ENCODE data around the gene IFT20.

IFT20 gene

GRCh38 chr17:28334666-28335200 lies 539 bp downstream of the IFT20 start:
- no peak for DNase-seq

- DNase-seq: no peak
These were observed 1.1 kb downstream of the IFT20 start for GRCh38 chr17:28334171-28334570.

DNA sequence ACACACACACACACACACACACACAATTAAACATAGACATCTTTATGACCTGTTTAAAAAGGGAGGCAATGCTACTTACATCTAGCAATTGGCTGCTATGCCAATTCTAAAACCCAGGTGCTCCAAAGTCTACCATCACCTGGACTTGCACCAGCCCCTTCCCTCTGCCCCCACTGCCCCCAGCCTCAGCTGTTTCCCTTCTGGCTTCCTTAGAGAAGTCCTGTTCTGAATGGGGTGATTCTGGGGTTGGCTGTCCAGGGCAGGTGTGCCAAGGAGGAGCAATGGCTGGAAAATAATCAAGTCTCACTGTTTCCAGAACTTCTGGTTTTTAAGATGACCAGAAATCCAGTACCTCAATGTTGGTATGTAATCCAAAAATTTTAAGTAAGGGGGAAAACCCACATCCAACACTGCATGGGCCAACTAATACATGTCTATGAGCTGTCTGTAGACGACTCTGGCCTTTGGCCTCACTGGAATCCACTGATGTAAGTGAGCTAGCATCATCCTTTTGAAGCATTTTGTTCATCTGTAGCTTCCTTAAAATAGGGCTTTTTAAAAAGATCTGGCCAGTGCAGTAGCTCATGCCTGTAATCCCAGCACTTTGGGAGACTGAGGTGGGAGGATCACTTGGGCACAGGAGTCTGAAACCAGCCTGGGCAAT lies 2.1 kb downstream of the IFT20 start:
- DNase-seq: no peak

- DNase-seq: no peak
These were observed 3.3 kb downstream of the IFT20 start for GRCh38 chr17:28331891-28332420.

DNA sequence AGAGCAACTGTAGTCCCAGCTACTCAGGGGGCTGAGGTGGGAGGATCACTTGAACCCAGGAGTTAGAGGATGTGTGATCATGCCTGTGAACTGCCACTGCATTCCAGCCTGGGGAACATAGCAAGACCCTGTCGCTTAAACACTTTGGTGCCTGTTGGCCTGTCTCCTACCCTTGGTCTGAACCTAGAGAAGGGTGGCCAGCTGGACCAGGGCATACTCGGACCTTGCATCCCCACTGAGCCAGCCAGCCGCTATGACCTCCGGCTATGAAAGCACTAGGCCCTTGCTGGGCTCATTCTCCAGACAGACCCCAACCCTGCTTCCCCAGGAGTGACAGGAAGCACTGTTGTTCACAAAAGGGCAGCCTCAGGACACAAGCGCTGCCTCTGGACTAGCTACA lies 4.6 kb downstream of the IFT20 start:
- no peak for DNase-seq

DNA sequence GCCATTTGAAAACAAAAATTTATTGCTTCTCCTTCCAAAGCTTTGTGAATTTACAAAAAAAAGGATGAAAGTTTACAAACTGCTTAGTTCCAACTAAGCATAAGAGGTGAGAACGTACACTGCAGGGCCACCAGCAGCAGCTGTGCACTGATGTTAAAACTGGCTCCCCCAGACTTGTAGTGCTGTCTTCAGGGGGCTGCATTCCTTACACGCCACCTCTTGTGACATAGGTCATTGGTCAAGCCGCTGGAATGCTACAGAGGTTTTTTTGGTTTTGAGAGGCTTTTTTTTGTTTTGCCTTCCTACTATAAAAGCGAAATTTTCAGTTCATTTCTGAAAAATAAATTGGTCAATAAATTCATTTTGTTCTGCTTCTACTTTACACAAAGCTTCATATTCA lies 6.9 kb downstream of the IFT20 start:
- DNase-seq: no peak

DNA sequence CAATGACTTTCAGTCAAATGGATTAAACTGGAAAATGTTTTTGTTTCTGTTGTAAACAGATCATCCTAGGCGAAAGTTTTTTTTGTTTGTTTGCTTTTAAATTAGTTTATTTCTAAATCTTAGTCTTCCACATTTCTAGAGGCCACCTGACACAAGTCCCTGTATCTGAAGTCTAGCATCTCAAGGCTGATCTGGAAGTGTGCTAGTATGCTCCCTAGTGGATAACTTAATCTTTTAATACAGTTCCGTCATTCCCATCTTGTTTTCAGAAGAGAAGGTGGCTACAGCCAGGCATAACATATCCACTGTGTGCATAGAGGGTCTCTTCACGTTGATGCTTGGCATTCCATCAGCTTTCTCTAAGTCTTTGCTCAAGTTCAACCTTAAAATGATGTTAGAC lies 7.6 kb downstream of the IFT20 start:
- no peak for DNase-seq

DNA sequence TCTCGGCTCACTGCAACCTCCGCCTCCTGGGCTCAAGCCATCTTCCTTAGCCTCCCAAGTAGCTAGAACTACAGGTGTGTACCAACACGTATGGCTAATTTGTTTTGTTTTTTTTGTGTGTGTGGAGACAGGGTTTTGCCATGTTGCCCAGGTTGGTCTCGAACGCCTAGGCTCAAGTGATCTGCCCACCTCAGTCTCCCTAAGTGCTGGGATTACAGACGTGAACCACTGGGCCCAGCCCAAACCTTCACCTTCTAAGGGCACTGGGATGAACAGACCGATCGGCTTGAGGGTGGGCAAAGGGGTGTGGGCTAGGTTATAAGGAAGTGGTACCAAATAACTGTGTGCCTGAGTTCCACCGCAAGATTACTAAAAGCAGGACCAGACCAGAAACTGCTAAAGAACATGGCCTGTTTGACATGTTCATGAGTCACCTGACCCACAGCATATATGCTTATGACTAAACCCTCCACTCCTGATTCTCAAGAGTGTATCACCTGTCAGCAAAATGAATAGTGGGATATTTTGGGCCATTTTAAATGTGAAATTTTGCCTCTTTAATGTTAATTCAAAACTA lies 8.2 kb downstream of the IFT20 start:
- DNase-seq: no peak

- DNase-seq: no peak
These were observed 9.2 kb downstream of the IFT20 start for GRCh38 chr17:28326114-28326513.

DNA sequence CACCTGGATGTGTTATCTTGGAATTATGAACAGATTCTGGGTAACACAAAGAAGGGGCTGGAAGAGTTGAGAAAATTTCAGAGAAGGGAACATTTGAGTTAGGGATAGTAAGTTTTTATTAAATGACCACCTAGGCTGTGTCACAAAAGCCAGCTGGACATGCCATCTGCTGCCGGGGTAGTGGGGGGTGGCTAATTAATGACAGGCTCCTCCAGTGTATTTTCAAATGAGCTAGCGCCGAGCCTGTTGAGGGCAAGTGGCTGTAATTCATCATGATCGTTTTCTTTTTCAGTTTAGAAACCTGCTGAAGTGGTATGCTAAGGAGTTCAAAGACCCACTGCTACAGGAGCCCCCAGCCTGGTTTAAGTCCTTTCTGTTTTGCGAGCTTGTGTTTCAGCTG lies 10.1 kb downstream of the IFT20 start:
- DNase-seq: no peak

GRCh38 chr17:28324781-28325180 lies 10.5 kb downstream of the IFT20 start:
- no peak for DNase-seq

DNA sequence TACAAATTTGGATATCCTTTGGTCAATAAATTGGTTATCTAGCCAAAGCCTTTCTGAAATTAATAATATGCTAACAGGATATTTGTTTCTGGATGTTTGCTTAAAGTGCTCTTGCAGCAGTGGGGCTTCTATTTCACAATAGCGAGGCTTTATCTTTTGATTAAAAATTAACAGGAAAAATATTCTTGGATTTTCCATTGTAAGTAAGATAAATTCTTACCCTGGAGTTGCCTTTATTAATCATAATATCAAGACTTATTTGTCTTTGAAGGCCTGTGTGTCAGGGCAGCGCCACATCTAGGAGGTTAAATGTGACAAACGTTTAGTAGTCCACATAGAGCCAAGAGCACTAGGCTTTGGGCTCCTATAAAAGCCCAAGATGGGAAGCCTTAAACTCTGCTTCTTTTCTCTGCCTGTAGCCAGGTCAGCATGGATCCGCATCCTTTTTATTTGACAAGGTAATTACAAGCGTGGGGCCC lies 11.0 kb downstream of the IFT20 start:
- DNase-seq: no peak

- DNase-seq: no peak
These were observed 14.8 kb downstream of the IFT20 start for GRCh38 chr17:28320215-28321061.

DNA sequence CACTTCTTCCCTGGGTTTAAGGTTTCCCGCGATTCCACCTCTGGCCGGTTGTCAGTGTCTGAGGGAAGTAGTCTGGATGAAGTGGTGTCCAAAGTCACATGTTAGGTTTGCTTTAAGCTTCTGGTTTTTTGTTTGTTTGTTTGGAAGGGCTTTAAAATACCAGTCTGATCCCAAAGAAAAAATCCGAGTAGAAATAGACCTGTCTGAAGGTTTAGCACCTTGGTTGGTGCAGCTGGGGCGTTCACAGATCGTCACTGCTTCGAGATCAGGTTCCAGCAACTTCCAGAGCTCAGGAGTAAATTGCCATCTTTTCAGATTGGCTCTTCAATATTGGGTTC lies 15.7 kb downstream of the IFT20 start:
- no peak for DNase-seq

DNA sequence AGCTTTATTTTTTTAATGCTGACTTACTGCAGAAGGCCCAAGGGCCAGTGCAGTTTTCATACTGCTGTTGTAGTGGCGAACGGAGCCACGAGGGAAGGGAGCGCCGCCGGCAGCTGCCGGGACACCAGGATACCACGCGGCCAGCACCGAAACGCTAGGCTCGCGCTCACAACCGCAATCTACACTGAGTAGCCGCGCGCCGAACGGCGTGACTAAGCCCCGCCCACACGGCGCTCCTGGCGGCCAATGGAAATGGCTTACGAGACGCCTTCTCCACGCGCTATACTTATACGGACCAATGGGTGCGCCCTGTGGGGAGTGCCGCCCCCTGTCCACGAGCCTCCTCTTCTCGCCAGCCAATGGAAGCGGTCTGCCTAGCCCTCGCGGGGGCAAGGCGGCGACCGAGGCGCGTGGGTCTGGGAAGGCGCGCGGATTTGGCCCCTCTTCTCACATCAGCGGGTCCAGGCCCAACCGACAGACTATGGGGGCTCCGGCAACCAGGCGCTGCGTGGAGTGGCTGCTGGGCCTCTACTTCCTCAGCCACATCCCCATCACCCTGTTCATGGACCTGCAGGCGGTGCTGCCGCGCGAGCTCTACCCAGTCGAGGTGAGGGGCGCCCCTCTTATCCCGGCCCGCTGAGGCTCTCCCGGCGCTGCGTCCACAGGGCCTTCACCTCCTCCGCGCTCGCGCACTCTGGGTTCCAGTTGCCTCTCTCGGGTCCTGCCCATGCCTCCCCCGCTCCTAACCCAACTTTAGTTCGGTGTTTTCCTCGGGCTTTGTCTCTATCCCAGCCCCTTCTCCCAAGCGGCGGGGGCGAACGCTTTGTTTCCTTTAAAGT lies 16.3 kb downstream of the IFT20 start, which contains the start of gene TMEM97:
Gene TMEM97 (plus strand): TSS at position 442 of the 839 bp plus-strand sequence. CDS start 40 bp downstream, at position 482.
- DNase-seq: peak; percentile 92 to 95

- DNase-seq: no peak
These were observed 17.1 kb downstream of the IFT20 start for GRCh38 chr17:28317966-28318758.

DNA sequence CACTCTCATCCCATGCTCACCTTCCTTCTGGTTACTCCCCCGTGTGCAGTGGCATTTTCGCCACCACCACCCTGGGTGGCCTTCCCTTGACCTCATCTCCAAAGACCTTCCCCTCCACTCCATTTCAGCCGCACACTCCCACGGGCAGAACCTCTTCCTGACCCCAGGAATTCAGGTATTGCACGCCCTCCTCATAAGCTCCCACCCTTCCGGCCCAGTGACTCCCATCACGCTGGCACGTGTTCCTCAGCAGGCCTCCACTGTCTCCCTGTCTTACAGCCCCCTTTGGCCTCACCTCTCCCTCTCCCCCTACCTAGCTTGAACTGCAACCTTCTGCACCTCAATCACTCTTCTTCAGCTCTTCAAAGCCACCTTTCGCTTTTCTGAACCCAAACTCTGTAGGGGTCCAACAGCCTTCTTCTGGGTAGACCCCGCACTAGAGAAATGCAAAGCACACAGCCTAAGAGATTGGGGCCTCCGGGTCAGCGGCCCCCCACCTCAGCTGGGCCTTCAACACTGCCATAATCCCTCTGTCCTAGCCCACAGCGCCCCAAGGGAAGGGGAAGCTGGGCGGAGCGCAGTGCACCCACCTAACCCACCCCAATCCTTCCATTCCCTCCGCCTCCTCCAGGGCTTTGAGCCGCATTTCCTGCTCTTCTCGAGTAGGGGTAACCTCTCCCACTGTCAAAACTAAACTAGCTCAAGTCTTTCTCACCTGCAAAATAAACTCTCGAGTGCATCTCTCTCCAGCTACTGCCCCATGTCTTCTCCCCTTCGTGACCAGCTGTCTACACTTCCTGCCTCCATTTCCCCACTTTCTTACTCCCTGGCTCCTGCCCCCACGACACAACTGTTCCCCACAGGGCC lies 17.9 kb downstream of the IFT20 start:
- no peak for DNase-seq

GRCh38 chr17:28315846-28316705 lies 19.2 kb downstream of the IFT20 start:
- DNase-seq: no peak

GRCh38 chr17:28313841-28314240 lies 21.4 kb downstream of the IFT20 start:
- no peak for DNase-seq

Data from NCI-H2081 (cell line).